DND-41 (cell line): ENCODE results near the gene PODXL.
A peak's percentile ranks its signal among the peaks of the same experiment; 100 is the strongest.

ENCODE experiments used
- EZH2 ChIP-seq: IDR thresholded peaks from 3 replicates; pipeline ENCODE4 v1.6.1; 2012; ENCODE audit warnings: borderline replicate concordance, low read depth, mild to moderate bottlenecking, moderate library complexity, low read length, inconsistent platforms; ENCODE audit not compliant: severe bottlenecking
- TF ChIP-seq, protein P1 (sequence below): IDR thresholded peaks from 2 replicates; pipeline ENCODE4 v1.5.1; 2012; ENCODE audit warnings: borderline replicate concordance, low read length, moderate library complexity, mild to moderate bottlenecking; ENCODE audit not compliant: poor library complexity, severe bottlenecking; ENCODE audit errors: extremely low read depth

- TF ChIP-seq, protein P1, sequence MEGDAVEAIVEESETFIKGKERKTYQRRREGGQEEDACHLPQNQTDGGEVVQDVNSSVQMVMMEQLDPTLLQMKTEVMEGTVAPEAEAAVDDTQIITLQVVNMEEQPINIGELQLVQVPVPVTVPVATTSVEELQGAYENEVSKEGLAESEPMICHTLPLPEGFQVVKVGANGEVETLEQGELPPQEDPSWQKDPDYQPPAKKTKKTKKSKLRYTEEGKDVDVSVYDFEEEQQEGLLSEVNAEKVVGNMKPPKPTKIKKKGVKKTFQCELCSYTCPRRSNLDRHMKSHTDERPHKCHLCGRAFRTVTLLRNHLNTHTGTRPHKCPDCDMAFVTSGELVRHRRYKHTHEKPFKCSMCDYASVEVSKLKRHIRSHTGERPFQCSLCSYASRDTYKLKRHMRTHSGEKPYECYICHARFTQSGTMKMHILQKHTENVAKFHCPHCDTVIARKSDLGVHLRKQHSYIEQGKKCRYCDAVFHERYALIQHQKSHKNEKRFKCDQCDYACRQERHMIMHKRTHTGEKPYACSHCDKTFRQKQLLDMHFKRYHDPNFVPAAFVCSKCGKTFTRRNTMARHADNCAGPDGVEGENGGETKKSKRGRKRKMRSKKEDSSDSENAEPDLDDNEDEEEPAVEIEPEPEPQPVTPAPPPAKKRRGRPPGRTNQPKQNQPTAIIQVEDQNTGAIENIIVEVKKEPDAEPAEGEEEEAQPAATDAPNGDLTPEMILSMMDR, result no peak
- TF ChIP-seq EZH2, result peak; percentile 78
Observed at GRCh38 chr7:131556909-131557651, 652 bp upstream of the PODXL start.
